Stimulated activated CD4-positive, alpha-beta T cell treated with anti-CD3 and anti-CD28 coated beads, Interleukin-4, amount 100 ng/mL, for 48 hours (primary cell): Measurements from ENCODE around the gene RASSF4.

ENCODE experiments used
- DNase-seq, 2 donors: peaks; one replicate each; pipeline ENCODE4 v3.0.0-alpha.2; 2020; ENCODE audit warnings: low read depth in 2 of 2

Gene RASSF4

GRCh38 chr10:44963772-44964633, 4.4 kb downstream of the RASSF4 start:
- no peak for DNase-seq

- no peak for DNase-seq
Observed at GRCh38 chr10:44965104-44965503, 5.5 kb downstream of the RASSF4 start.

GRCh38 chr10:44965651-44966097, 6.1 kb downstream of the RASSF4 start:
- no peak for DNase-seq

- DNase-seq: no peak
Observed at GRCh38 chr10:44966129-44966815, 6.7 kb downstream of the RASSF4 start.

- DNase-seq: no peak
Observed at GRCh38 chr10:44966816-44967509, 7.4 kb downstream of the RASSF4 start.

GRCh38 chr10:44967616-44968015, 8.0 kb downstream of the RASSF4 start:
- DNase-seq: no peak

- DNase-seq: no peak
Observed at GRCh38 chr10:44968091-44968490, 8.5 kb downstream of the RASSF4 start.

- no peak for DNase-seq
Observed at GRCh38 chr10:44968500-44969400, 9.1 kb downstream of the RASSF4 start.

- no peak for DNase-seq
Observed at GRCh38 chr10:44969854-44970253, 10.3 kb downstream of the RASSF4 start.

GRCh38 chr10:44970812-44971395, 11.3 kb downstream of the RASSF4 start:
- no peak for DNase-seq

- no peak for DNase-seq
Observed at GRCh38 chr10:44971434-44971833, 11.8 kb downstream of the RASSF4 start.

- DNase-seq: no peak
Observed at GRCh38 chr10:44971935-44972757, 12.5 kb downstream of the RASSF4 start.

GRCh38 chr10:44972874-44973306, 13.3 kb downstream of the RASSF4 start:
- DNase-seq: no peak

- DNase-seq: no peak
Observed at GRCh38 chr10:44973323-44974081, 13.9 kb downstream of the RASSF4 start.

GRCh38 chr10:44974082-44974627, 14.6 kb downstream of the RASSF4 start:
- no peak for DNase-seq

GRCh38 chr10:44974628-44975430, 15.2 kb downstream of the RASSF4 start:
- DNase-seq: peak; percentile 38 to 55

GRCh38 chr10:44975431-44976331, 16.1 kb downstream of the RASSF4 start:
- DNase-seq: no peak
